Lung (tissue), 12 donors: ENCODE results near the gene METTL26. TPM values are rescaled to one million over a fixed set of nuclear protein-coding genes. Genes with fewer than 3 reads are reported as not detected.
A peak's percentile ranks its signal among the peaks of the same experiment; 100 is the strongest.

ENCODE experiments used
- ATAC-seq: fragments of 200-7000 bp; cut with Tn5 transposase; one replicate; pipeline ENCODE4 v1.9.1; 2020; ENCODE audit warnings: moderate number of reproducible peaks; ENCODE audit not compliant: insufficient read depth, low FRiP score
- DNase-seq, 3 donors: peaks; one replicate each; pipeline ENCODE4 v3.0.0-alpha.2; 2013 to 2017
- H3K27ac ChIP-seq, 2 donors: one replicate each; pipeline ENCODE4 v1.5.1; 2013; ENCODE audit warnings: mild to moderate bottlenecking in 2 of 2, moderate library complexity in 2 of 2, control low read depth in 1 of 2, inconsistent platforms in 1 of 2, low read depth in 1 of 2, low read length in 1 of 2
- H3K27me3 ChIP-seq, 3 donors: one replicate each; pipeline ENCODE4 v1.5.1; 2013; ENCODE audit warnings: low read length in 2 of 3; ENCODE audit not compliant: control insufficient read depth in 3 of 3, insufficient read depth in 3 of 3
- H3K36me3 ChIP-seq, 4 donors: one replicate each; pipeline ENCODE4 v1.5.1; 2013; ENCODE audit warnings: low read length in 4 of 4, mild to moderate bottlenecking in 1 of 4, moderate library complexity in 1 of 4; ENCODE audit not compliant: control insufficient read depth in 4 of 4, insufficient read depth in 4 of 4
- H3K4me1 ChIP-seq, 5 donors: one replicate each; pipeline ENCODE4 v1.5.1; 2013; ENCODE audit warnings: low read length in 5 of 5, mild to moderate bottlenecking in 2 of 5, moderate library complexity in 1 of 5; ENCODE audit not compliant: control insufficient read depth in 5 of 5, insufficient read depth in 5 of 5
- H3K4me3 ChIP-seq: one replicate; pipeline ENCODE4 v1.5.1; 2013; ENCODE audit warnings: mild to moderate bottlenecking, control low read depth, moderate library complexity
- H3K9ac ChIP-seq, 2 donors: one replicate each; pipeline ENCODE4 v1.5.1; 2013; ENCODE audit warnings: low read length in 2 of 2, control low read depth in 1 of 2; ENCODE audit not compliant: insufficient read depth in 1 of 2
- H3K9me3 ChIP-seq, 4 donors: one replicate each; pipeline ENCODE4 v1.5.1; 2013; ENCODE audit warnings: low read length in 3 of 4, mild to moderate bottlenecking in 1 of 4, moderate library complexity in 1 of 4; ENCODE audit not compliant: control insufficient read depth in 4 of 4, insufficient read depth in 3 of 4
- WGBS, 2 donors: extraction: QIAGEN DNeasy Blood & Tissue Kit; methylation state at CpG; one replicate each; pipeline ENCODE4 v1.1.7; 2013; 5-methylcytosine and 5-hydroxymethylcytosine counted together
- polyA plus RNA-seq, 2 donors: library from polyadenylated mRNA; stranded (reverse); fragments of 200-250 nt; gene quantifications; one replicate each; pipeline ENCODE4 v1.2.1, GENCODE V29; 2013
- total RNA-seq, 2 donors: library from RNA; depleted of rRNA in 1 of 2; stranded (reverse); fragments of >200 nt in 1 of 2; gene quantifications; one replicate each; pipeline ENCODE4 v1.2.1, GENCODE V29; 2014 to 2021
- TF ChIP-seq, protein P1 (sequence below): IDR thresholded peaks from 2 replicates; pipeline ENCODE4 v1.5.1; 2012; ENCODE audit warnings: mild to moderate bottlenecking; ENCODE audit errors: control extremely low read depth, extremely low read depth
- donor health status: control.
- donor health status: control.
- donor health status: Bipolar disorder and iron deficiency.
- donor health status: healthy.
- donor health status: DM: yes; HTN: yes; CAD: no.

The METTL26 gene
- total and polyA plus RNA-seq, 4 donors: 36.1 to 200 (median 114) TPM

DNA sequence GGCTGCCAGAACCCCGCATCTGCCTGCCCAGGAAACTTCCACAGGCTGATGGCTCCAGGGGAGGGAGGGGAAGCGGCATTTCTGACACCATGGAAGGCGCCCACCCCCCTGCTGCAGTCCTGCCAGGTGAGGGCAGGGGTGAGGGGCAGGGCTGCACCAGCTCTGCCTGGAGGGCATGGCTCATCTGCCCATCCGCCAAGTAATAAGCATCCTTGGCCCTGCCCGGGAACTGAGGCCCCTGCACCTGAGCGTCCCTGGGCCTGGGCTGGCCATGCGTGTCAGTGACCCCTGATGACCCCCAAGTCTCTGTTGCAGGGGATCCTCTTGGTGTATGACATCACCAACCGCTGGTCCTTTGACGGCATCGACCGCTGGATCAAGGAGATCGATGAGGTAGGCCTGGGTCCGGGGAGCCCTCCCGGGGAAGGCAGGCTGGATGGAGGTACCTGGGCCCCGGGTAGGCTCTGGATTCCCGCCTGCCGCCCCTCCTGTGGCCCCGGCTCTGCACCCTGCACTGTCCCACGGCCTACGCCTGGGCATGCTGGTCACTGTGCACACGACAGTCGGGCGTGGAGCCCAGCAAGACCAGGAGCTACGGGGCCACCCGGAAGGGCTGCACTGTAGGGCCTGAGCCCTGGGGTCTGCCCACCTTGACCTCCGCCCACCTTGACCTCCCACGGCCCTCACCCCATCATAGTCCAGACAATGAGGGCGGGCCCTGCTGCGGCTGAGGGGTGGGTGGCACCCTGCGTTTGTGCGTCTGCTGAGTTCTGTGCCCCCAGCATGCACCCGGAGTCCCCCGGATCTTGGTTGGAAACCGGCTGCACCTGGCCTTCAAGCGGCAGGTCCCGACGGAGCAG is 10.8 kb downstream of the METTL26 start:
- TF ChIP-seq, protein P1, sequence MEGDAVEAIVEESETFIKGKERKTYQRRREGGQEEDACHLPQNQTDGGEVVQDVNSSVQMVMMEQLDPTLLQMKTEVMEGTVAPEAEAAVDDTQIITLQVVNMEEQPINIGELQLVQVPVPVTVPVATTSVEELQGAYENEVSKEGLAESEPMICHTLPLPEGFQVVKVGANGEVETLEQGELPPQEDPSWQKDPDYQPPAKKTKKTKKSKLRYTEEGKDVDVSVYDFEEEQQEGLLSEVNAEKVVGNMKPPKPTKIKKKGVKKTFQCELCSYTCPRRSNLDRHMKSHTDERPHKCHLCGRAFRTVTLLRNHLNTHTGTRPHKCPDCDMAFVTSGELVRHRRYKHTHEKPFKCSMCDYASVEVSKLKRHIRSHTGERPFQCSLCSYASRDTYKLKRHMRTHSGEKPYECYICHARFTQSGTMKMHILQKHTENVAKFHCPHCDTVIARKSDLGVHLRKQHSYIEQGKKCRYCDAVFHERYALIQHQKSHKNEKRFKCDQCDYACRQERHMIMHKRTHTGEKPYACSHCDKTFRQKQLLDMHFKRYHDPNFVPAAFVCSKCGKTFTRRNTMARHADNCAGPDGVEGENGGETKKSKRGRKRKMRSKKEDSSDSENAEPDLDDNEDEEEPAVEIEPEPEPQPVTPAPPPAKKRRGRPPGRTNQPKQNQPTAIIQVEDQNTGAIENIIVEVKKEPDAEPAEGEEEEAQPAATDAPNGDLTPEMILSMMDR: no peak
- H3K4me3 ChIP-seq: no peak overlapping the region
- H3K27me3 ChIP-seq: no peaks in the 10 kb centered on the region
- DNase-seq (no peak), ATAC-seq (no peak)
- H3K4me1 ChIP-seq: peaks cover 0 to 18% (median 10%) of the 10 kb centered on the region in 5 donors
- no peaks in the 10 kb centered on the region for H3K9me3 ChIP-seq
- H3K9ac ChIP-seq: no peak overlapping the region
- H3K36me3 ChIP-seq: peaks cover 0 to 34% (median 5%) of the 10 kb centered on the region in 4 donors
- WGBS, 2 donors: 96 to 97% methylated on average over 37 of the region's 37 CpGs
- H3K27ac ChIP-seq: no peak overlapping the region

DNA sequence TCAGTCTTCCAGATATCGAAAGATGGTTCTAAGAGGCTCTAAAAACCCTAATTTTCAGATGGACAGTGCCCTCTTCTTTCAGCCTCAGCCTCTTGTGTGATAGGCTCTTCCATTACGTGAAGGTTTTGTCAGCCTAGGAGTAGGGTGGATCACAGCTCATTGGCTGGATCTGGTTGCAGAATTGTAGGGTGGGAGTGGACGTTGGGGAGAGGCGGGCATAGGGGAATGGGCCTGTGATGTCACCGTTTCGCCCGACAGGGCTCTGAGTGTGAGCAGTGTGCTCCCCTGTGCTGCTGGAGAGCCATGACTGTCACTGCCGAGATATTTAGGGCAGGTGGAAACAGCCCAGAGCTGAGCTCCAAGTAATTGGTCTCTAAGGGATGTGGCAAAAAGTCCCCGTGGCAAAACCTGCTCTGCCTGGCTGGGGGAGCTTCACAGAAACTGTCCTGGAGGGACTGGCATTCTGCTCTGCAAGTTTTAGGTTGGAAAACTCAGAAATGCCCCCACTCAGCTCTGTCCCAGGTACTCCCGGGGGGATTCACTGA is 11.5 kb downstream of the METTL26 start:
- H3K9ac ChIP-seq: no peak overlapping the region
- no peaks in the 10 kb centered on the region for H3K9me3 ChIP-seq
- TF ChIP-seq, protein P1: no peak
- ATAC-seq (no peak), DNase-seq (no peak)
- H3K4me1 ChIP-seq: peaks cover 0 to 10% (median 7%) of the 10 kb centered on the region in 5 donors
- no peak overlapping the region for H3K4me3 ChIP-seq
- peaks cover 0 to 34% (median 5%) of the 10 kb centered on the region in 4 donors for H3K36me3 ChIP-seq
- WGBS, 2 donors: 87 to 90% methylated on average over 10 of the region's 10 CpGs
- H3K27me3 ChIP-seq: no peaks in the 10 kb centered on the region
- no peak overlapping the region for H3K27ac ChIP-seq

GRCh38 chr16:622920-623280 is 13.2 kb downstream of the METTL26 start:
- 88 to 93% methylated on average over 17 of the region's 17 CpGs for WGBS, 2 donors
- peak overlapping the region in 1 of 2 donors; percentile 3 for H3K27ac ChIP-seq
- peaks cover 0 to 22% (median 5%) of the 10 kb centered on the region in 4 donors for H3K36me3 ChIP-seq
- no peak overlapping the region for H3K4me3 ChIP-seq
- TF ChIP-seq, protein P1: no peak
- H3K9ac ChIP-seq: no peak overlapping the region
- no peak for ATAC-seq
- no peak for DNase-seq
- no peaks in the 10 kb centered on the region for H3K9me3 ChIP-seq
- H3K4me1 ChIP-seq: peaks cover 0 to 9% (median 3%) of the 10 kb centered on the region in 5 donors
- no peaks in the 10 kb centered on the region for H3K27me3 ChIP-seq
